GM12873 (cell line): Measurements from ENCODE around the gene PGLYRP4.
A peak's percentile ranks its signal among the peaks of the same experiment; 100 is the strongest.

ENCODE experiments used
- TF ChIP-seq, protein P1 (sequence below): IDR thresholded peaks from 2 replicates; pipeline ENCODE4 v1.5.1; 2012; ENCODE audit warnings: low read depth, mild to moderate bottlenecking, moderate library complexity, low read length, control low read depth; ENCODE audit not compliant: insufficient read depth; ENCODE audit errors: missing control alignments

The PGLYRP4 gene

DNA sequence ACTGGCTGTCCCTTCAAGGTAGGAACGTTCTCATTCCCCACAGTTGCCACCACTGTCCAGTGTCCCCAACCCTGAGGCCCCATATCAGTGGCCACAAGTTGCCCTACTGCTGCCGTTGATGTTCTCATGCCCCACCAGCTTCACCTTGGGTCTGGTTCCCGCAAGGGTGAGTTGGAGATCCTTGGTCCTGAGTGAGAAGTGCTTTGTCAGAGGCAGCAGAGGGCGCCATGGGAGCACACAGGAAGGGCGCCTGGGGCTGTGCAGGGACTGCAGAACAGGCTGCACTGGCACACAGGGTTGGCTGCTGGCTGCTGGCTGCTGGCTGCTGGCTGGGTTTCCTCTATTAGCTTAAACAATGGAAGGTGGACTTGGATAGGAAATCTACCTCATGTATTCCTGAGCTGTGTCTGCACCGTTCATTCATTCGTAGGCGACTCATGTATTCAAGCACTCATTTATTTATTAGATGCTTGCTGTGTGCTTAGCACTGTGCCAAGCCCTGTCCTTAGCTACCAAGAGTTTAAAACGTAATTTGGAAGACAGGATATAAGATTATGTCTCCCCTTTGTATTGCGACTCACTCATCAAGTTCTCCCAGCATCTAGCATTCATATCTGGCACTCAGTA, 6.9 kb upstream of the PGLYRP4 start:
- TF ChIP-seq, protein P1, sequence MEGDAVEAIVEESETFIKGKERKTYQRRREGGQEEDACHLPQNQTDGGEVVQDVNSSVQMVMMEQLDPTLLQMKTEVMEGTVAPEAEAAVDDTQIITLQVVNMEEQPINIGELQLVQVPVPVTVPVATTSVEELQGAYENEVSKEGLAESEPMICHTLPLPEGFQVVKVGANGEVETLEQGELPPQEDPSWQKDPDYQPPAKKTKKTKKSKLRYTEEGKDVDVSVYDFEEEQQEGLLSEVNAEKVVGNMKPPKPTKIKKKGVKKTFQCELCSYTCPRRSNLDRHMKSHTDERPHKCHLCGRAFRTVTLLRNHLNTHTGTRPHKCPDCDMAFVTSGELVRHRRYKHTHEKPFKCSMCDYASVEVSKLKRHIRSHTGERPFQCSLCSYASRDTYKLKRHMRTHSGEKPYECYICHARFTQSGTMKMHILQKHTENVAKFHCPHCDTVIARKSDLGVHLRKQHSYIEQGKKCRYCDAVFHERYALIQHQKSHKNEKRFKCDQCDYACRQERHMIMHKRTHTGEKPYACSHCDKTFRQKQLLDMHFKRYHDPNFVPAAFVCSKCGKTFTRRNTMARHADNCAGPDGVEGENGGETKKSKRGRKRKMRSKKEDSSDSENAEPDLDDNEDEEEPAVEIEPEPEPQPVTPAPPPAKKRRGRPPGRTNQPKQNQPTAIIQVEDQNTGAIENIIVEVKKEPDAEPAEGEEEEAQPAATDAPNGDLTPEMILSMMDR = peak; percentile 79

DNA sequence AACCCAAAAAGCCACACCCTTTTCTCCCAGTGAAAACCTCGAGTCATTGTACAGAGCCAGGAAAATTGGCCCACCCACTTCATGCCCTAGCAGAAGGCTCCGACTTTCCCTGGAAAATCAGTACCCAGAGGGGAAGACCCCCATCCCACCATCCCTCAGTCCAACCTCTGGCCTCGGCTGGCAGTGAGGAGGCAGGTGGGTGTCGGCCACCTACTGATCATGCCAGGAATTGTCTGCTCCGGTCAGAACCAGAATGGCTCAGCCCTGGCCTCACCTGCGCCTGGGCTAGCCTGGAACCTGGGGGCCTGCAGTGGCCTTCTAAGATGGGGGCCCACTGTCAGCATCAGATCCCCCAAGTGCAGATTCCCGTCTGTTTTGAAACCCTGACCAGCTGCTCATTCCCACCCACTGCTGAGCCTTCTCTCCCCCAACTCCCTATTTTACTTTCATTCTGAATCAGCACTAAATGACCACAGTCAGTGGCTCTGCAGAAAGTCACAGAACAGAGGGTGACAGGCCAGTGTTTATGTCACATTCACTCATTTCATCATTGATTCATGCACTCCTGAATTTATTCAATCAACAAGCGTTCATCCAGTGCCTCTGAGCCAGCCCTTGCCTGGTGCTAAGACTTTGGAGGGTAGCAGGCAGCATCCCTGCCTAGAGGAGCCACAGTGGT, 6.0 kb upstream of the PGLYRP4 start:
- TF ChIP-seq, protein P1 = peak; percentile 9

DNA sequence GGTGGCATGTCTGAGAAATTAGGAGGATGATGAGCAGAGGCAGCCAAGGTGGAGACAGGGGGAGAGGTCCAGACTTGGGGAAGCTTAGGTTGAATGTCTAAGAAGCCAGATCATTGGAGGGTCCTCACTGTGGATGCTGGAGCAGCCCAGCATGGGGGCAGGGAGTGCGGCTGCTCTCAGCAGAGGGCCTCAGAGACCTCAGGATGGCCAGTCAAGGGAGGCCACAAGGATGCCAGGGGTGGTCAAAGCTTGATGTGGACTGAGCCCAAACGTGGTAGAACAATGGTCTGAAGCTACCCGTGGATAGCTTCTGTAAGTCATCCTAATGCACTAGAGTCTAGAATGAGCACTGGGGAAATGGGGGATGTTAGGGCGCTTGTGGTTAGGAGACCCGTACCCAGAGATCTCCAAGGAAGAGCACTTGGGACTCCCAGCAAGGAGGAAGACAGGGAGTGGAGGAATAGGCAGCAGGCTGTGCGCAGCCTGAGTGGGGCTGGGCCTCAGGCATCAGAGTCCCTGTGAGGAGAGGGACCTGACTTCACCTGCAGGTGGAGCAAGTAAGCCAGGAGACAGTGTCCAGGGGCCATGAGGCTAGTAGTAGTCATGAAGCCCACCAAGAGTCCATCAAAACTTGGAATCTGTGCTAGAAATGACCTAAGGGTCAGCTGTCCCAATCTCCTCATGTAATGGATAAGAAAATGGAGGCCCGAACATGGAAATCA, 4.7 kb upstream of the PGLYRP4 start:
- TF ChIP-seq, protein P1 = peak; percentile 62

DNA sequence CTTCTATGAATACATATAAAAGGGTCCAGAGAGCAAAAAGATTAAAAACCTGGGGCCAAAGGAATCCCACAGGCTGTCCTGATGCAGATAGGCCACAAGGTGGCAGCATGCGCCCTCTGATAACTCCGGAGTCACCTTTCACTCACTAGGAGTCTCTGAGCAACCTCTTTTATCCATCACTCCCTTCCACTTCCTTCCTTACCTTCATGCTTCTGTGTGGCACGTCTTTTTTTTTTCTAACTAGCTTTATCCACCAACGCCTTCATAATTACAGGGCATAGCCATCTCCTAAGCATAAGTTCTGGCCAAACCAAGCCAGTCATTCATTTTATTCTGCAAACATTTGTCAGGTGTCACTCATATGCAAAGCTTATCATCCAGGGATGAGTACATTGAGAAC, 3.9 kb upstream of the PGLYRP4 start:
- TF ChIP-seq, protein P1 = peak; percentile 88

DNA sequence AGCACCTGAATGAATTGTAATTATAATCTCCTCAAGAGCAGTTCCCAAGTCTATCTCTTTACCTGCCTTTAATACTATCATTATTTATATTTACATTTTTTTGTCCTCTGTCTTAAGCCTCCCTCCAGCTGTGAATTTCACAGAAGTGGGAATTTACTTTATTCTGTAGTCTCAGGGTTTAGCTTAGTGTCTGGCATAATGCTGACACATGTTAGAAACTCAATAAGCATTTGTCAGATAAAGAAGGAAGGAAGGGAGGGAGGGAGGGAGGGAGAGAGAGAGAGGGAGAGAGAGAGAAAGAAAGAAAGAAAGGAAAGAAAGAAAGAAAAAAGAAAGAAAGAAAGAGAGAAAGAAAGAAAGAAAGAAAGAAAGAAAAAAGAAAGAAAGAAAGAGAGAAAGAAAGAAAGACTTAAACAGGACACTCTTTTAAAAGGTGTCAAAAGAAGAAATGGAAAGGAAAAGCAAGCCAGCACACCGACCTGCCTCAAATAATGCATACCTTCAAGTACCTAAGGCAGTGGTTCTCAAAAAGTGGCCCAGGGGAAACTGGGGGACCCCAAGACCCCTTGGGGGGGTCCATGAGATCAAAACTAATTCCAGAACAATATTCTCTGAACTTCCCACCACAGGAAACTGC, 1.8 kb upstream of the PGLYRP4 start:
- TF ChIP-seq, protein P1 = no peak

- TF ChIP-seq, protein P1 = no peak
Measured at GRCh38 chr1:153349363-153350320, 1.0 kb upstream of the PGLYRP4 start.
